SK-N-SH treated with all-trans-retinoic acid at 6 μM for 48 hours (cell line): ENCODE data around the gene WDR7.

Experiments
- ATAC-seq: fragments of 200-7000 bp; cut with Tn5 transposase; 3 replicates; pipeline ENCODE4 v1.9.1; 2020; ENCODE audit warnings: mild to moderate bottlenecking, moderate library complexity
- BACH2 ChIP-seq: fragments of 250-450 bp; sonication (Bioruptor Pico); IDR thresholded peaks from 2 replicates; pipeline ENCODE4 v1.9.0; 2021; ENCODE audit warnings: mild to moderate bottlenecking, borderline replicate concordance
- CSDC2 ChIP-seq: fragments of 250-450 bp; sonication (Bioruptor Pico); IDR thresholded peaks from 2 replicates; pipeline ENCODE4 v1.5.0; 2020; ENCODE audit warnings: mild to moderate bottlenecking, moderate library complexity
- CSRNP3 ChIP-seq: fragments of 250-450 bp; sonication (Bioruptor Pico); IDR thresholded peaks from 2 replicates; pipeline ENCODE4 v1.5.1; 2021; ENCODE audit warnings: mild to moderate bottlenecking, moderate library complexity
- ESRRG ChIP-seq: fragments of 250-450 bp; sonication (Bioruptor Pico); IDR thresholded peaks from 2 replicates; pipeline ENCODE4 v1.6.1; 2021; ENCODE audit warnings: mild to moderate bottlenecking
- GLIS3 ChIP-seq: fragments of 250-450 bp; sonication (Bioruptor Pico); IDR thresholded peaks from 2 replicates; pipeline ENCODE4 v1.5.0; 2020; ENCODE audit warnings: mild to moderate bottlenecking, moderate library complexity
- ISL1 ChIP-seq: fragments of 250-450 bp; sonication (Bioruptor Pico); IDR thresholded peaks from 2 replicates; pipeline ENCODE4 v2.1.2; 2022; ENCODE audit warnings: mild to moderate bottlenecking, moderate library complexity
- POU6F1 ChIP-seq: fragments of 250-450 bp; sonication (Bioruptor Pico); IDR thresholded peaks from 2 replicates; pipeline ENCODE4 v1.8.0; 2021; ENCODE audit warnings: low read depth, mild to moderate bottlenecking, moderate library complexity, borderline replicate concordance
- PPARA ChIP-seq: fragments of 250-450 bp; sonication (Bioruptor Pico); IDR thresholded peaks from 2 replicates; pipeline ENCODE4 v1.5.0; 2020; ENCODE audit warnings: mild to moderate bottlenecking, borderline replicate concordance
- SNAI2 ChIP-seq: fragments of 250-450 bp; sonication (Bioruptor Pico); IDR thresholded peaks from 2 replicates; pipeline ENCODE4 v1.5.0; 2020; ENCODE audit warnings: mild to moderate bottlenecking, moderate library complexity
- TCF4 ChIP-seq: fragments of 250-450 bp; sonication (Bioruptor Pico); IDR thresholded peaks from 2 replicates; pipeline ENCODE4 v1.8.0; 2021; ENCODE audit warnings: mild to moderate bottlenecking, moderate library complexity, borderline replicate concordance
- TOX ChIP-seq: fragments of 250-450 bp; sonication (Bioruptor Pico); IDR thresholded peaks from 2 replicates; pipeline ENCODE4 v1.8.0; 2021; ENCODE audit warnings: mild to moderate bottlenecking, moderate library complexity, borderline replicate concordance
- ZC3H10 ChIP-seq: fragments of 250-450 bp; sonication (Bioruptor Pico); IDR thresholded peaks from 2 replicates; pipeline ENCODE4 v1.5.1; 2021; ENCODE audit warnings: mild to moderate bottlenecking, moderate library complexity
- ZFP3 ChIP-seq: fragments of 250-450 bp; sonication (Bioruptor Pico); IDR thresholded peaks from 2 replicates; pipeline ENCODE4 v1.5.0; 2020; ENCODE audit warnings: mild to moderate bottlenecking, moderate library complexity
- ZNF565 ChIP-seq: fragments of 450-650 bp; formaldehyde crosslinking; conservative IDR thresholded peaks from 2 replicates; pipeline ENCODE4 v1.5.0; 2020; ENCODE audit warnings: low read depth, mild to moderate bottlenecking, moderate library complexity
- ZNF70 ChIP-seq: fragments of 450-650 bp; formaldehyde crosslinking; IDR thresholded peaks from 2 replicates; pipeline ENCODE4 v1.5.0; 2020; ENCODE audit warnings: mild to moderate bottlenecking, moderate library complexity
- ZNF8 ChIP-seq: fragments of 450-650 bp; formaldehyde crosslinking; IDR thresholded peaks from 2 replicates; pipeline ENCODE4 v1.5.0; 2020; ENCODE audit warnings: mild to moderate bottlenecking, moderate library complexity
- TF ChIP-seq, protein P1 (sequence below): fragments of 250-450 bp; sonication (Bioruptor Pico); IDR thresholded peaks from 2 replicates; pipeline ENCODE4 v1.8.0; 2020; ENCODE audit warnings: mild to moderate bottlenecking, moderate library complexity, borderline replicate concordance
- TF ChIP-seq, protein P2 (sequence below): fragments of 250-450 bp; sonication (Bioruptor Pico); IDR thresholded peaks from 2 replicates; pipeline ENCODE4 v1.5.1; 2020; ENCODE audit warnings: low read depth, mild to moderate bottlenecking, moderate library complexity

WDR7 gene

DNA sequence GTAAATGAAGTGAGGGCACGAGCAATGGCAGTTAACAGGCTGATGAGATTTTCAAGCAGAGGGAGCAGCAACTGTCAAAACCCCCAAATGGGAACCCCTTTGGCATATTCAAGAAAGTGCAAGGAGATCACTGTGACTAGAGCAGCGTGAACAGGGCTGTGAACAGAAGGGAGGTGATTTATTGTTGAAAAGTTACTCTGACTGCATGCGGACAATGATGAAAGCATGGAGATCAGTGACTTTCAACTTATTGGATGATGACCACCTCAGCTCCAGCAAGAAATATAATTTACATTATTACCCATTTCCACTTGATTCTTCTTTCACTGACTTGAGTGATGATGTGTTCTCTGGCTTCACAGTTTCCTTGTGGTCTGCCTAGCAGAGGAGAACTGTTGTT, 308.0 kb downstream of the WDR7 start:
- no peak for TF ChIP-seq SNAI2 (CRISPR knock-in tag)
- TF ChIP-seq ZNF565 (CRISPR knock-in tag) = no peak
- no peak for TF ChIP-seq GLIS3 (CRISPR knock-in tag)
- no peak for TF ChIP-seq ZFP3 (CRISPR knock-in tag)
- no peak for TF ChIP-seq PPARA (CRISPR knock-in tag)

DNA sequence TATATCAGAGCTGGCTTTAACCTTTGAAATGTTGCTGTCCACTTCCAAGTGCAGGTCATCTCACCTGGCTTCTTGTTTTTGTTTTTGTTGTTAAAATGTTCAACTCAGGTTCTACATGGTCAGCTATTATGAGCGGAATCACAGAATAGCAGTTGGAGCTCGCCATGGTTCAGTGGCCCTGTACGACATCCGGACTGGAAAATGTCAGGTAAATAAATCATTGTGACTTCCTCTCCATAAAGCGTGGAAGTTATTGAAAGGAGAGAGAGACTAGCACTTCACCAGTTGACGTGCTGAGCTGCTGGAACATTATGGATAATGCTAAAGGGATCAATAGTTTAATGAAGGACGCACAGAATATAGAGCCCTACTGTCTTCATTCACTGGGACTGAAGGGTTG, 311.2 kb downstream of the WDR7 start:
- TF ChIP-seq SNAI2 (CRISPR knock-in tag) = no peak
- no peak for TF ChIP-seq TCF4 (CRISPR knock-in tag)
- no peak for TF ChIP-seq ZNF70 (CRISPR knock-in tag)
- TF ChIP-seq ZNF565 (CRISPR knock-in tag) = no peak
- TF ChIP-seq, protein P1, sequence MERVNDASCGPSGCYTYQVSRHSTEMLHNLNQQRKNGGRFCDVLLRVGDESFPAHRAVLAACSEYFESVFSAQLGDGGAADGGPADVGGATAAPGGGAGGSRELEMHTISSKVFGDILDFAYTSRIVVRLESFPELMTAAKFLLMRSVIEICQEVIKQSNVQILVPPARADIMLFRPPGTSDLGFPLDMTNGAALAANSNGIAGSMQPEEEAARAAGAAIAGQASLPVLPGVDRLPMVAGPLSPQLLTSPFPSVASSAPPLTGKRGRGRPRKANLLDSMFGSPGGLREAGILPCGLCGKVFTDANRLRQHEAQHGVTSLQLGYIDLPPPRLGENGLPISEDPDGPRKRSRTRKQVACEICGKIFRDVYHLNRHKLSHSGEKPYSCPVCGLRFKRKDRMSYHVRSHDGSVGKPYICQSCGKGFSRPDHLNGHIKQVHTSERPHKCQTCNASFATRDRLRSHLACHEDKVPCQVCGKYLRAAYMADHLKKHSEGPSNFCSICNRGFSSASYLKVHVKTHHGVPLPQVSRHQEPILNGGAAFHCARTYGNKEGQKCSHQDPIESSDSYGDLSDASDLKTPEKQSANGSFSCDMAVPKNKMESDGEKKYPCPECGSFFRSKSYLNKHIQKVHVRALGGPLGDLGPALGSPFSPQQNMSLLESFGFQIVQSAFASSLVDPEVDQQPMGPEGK (CRISPR knock-in tag) = no peak
- no peak for TF ChIP-seq ISL1
- no peak for TF ChIP-seq ZC3H10 (CRISPR knock-in tag)
- no peak for TF ChIP-seq ZNF8
- TF ChIP-seq PPARA (CRISPR knock-in tag) = no peak
- no peak for TF ChIP-seq CSDC2 (CRISPR knock-in tag)
- no peak for TF ChIP-seq BACH2
- ATAC-seq = no peak

More for the DNA sequence above, 308.0 kb downstream of the WDR7 start:
- ATAC-seq = no peak

DNA sequence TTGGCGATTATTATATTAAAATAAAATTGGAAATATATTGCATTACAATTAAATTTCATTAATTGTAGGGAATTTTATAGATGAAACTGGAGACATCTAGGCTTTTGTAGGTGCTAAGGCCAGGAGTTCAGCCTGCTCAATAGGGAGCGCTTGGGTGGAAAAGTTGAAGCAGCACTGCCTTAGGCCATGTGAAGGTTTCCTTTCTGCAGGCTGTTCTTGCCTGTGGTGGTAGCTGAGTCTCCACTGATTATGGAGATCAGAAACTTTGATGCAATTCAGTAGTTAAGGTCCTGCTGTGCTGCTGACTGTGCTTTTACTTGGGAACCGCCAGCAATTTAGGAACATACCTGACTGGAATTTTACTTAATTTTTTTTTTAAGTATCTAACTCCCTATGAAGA, 315.9 kb downstream of the WDR7 start:
- ATAC-seq = no peak
- no peak for TF ChIP-seq TCF4 (CRISPR knock-in tag)
- TF ChIP-seq GLIS3 (CRISPR knock-in tag) = no peak
- no peak for TF ChIP-seq TOX
- TF ChIP-seq, protein P2, sequence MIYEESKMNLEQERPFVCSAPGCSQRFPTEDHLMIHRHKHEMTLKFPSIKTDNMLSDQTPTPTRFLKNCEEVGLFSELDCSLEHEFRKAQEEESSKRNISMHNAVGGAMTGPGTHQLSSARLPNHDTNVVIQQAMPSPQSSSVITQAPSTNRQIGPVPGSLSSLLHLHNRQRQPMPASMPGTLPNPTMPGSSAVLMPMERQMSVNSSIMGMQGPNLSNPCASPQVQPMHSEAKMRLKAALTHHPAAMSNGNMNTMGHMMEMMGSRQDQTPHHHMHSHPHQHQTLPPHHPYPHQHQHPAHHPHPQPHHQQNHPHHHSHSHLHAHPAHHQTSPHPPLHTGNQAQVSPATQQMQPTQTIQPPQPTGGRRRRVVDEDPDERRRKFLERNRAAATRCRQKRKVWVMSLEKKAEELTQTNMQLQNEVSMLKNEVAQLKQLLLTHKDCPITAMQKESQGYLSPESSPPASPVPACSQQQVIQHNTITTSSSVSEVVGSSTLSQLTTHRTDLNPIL (CRISPR knock-in tag) = no peak
- TF ChIP-seq, protein P1 (CRISPR knock-in tag) = no peak
- no peak for TF ChIP-seq ZNF8
- no peak for TF ChIP-seq ZFP3 (CRISPR knock-in tag)
- no peak for TF ChIP-seq CSDC2 (CRISPR knock-in tag)
- no peak for TF ChIP-seq SNAI2 (CRISPR knock-in tag)
- TF ChIP-seq BACH2 = no peak
- TF ChIP-seq PPARA (CRISPR knock-in tag) = no peak
- no peak for TF ChIP-seq ZNF565 (CRISPR knock-in tag)
- TF ChIP-seq CSRNP3 = no peak
- TF ChIP-seq POU6F1 (CRISPR knock-in tag) = no peak
- no peak for TF ChIP-seq ESRRG (CRISPR knock-in tag)

- no peak for TF ChIP-seq ZFP3 (CRISPR knock-in tag)
- TF ChIP-seq POU6F1 (CRISPR knock-in tag) = no peak
- no peak for TF ChIP-seq ISL1
- TF ChIP-seq BACH2 = no peak
- no peak for TF ChIP-seq GLIS3 (CRISPR knock-in tag)
- no peak for TF ChIP-seq PPARA (CRISPR knock-in tag)
- no peak for TF ChIP-seq TCF4 (CRISPR knock-in tag)
- TF ChIP-seq TOX = no peak
- no peak for TF ChIP-seq ZNF8
- no peak for ATAC-seq
These were observed 322.3 kb downstream of the WDR7 start for GRCh38 chr18:56973487-56973886.
